Activated CD4-positive, alpha-beta T cell treated with anti-CD3 and anti-CD28 coated beads for 1 hour (primary cell): ENCODE results near the gene LGR4.

Experiments used
- DNase-seq: peaks from one replicate; pipeline ENCODE4 v3.0.0-alpha.2; 2020

The LGR4 gene

DNA sequence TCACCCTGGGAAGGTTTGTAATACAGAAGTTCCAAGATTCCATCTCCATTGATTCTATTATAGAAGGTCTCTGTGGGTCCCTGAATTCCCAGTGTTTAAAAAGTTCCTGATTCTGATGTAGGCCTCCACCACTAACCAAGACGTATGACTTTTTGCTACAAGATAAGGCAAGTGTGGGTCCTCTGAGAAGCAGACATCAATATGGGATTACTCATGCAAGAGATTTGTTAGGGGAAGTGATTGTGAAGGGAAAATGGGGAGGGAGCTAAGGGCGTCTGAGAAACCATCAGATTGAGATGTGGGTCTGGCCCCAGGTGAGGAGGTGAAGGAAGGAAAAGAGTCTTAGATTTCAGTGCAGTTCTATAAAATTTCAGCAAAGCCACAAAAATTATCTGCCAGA lies 10.2 kb upstream of the LGR4 start:
- no peak for DNase-seq

DNA sequence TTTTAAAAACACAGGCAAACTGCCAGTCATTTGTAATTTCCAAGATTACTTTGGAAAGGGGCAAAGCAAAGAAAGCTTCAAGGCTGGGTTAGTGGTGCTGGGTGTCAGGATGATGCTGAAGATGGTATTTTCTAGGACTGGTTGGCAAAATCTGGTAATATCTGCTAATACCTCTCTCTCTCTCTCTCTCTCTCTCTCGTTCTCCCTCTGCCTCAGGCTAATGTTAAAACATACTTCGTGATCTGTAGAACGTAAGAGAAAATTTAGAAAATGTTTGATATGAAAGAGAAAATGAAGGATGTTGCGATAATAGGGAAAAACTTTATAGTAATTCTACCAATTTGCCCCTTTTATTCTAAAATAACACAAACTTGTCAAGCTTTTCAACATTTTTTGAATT lies 9.4 kb upstream of the LGR4 start:
- no peak for DNase-seq

DNA sequence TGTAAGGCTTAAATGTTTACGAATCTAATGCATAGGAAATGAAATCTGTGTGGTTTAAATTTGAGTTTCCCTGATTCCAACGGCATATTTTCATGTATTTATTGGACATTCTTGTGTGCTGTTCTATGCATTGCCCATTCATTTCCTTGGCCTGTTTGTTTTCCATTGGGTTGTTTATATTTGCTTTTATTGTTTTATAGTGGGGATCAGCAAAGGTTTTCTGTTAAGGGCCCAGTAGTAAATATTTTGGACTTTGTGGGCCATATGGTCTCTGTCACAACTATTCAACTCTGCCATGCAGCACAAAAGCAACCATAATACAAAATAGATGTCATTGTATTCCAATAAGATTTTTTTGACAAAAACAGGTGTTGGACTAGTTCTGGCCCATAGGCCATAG lies 5.2 kb upstream of the LGR4 start:
- DNase-seq = no peak

DNA sequence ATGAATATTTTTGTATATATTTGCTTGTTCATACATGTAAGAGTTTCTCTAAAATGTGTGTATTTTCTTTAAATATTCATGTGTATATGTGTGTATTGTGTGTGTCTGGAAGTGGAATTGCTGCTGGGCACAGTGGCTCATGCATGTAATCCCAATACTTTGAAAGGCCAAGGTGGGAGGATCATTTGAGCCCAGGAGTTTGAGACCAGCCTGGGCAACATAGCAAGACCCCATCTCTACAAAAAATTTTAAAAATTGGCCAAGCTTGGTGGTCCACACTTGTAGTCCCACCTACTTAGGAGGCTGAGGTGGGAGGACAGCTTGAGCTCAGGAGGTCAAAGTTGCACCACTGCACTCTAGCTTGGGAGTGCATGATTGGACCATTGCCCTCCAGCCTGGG lies 4.7 kb upstream of the LGR4 start:
- no peak for DNase-seq

DNA sequence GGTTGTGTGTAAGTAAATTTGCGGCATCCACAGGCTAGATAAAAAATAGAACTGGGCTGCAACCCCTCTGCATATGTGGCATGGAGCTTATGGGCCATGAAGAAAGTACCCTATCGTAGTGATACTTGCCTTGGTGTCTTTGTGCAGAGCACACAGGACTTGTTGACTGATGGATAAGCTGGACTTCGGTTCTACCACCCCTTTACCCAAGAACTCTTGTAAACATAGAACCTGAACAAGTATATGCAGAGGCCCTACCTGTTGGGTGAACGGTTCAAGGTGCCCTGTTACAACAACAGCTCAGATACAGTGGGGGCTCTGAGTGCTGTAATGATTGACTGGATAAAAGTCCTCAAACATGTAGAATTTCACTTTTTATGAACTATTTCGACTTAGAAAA lies 3.0 kb upstream of the LGR4 start:
- DNase-seq = no peak

DNA sequence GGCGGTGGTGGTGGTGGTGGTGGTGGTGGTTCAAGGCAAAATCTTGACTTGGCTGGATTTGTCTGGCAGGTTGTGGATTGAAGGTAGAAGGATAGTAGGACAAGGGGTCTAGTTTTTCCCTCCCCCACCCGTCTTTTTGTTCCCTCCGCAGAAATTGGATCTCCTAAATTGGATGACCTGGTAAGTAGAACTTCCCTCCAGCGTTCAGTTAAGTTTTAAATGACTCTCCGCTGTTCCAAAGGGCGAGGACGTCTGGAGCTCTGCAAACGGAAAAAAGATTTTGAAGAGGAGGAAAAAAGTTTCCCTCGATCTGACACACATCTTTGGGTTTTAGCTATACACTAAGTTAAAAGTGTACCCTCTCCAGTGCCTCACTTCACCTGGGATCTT lies 422 bp upstream of the LGR4 start:
- DNase-seq = no peak

DNA sequence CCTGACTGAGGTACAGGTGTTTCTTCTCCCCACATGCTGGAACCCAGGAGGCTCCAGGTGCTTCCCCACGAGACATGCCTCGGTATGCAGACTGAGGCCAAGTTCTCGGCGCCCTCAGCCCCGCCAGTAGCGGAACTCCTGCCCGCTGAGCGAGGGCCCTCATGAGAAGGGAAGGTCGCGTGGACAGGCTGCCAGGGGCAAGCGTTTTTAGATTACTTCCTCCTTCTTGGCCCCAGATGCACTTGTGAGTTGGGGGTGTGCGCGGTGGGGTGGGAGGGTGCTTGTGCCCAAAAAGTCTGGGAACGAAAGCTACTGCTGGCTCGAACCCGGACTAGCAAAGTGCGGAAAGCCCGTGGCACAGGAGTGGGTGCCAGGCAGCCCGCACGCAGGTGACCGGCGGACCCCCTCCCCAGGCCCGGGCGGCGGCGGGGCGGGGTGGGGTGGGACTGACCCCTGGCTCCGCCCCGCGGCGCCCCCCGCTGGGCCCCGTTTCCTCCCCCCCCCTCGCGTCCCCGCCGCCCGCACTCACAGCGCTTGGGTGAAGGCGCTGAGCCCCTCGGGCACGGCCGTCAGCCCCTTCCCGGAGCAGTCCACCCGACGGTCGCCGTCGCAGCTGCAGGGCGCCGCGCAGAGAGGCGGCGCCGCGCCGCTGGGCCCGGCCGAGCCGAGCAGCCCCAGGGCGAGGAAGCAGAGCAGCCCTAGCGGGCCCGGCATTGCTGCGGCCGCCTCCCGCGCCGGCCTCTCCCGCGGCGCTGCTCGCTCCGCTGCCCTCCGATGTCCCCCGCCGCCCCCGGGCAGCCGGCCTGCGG lies 797 bp downstream of the LGR4 start:
- DNase-seq = no peak

DNA sequence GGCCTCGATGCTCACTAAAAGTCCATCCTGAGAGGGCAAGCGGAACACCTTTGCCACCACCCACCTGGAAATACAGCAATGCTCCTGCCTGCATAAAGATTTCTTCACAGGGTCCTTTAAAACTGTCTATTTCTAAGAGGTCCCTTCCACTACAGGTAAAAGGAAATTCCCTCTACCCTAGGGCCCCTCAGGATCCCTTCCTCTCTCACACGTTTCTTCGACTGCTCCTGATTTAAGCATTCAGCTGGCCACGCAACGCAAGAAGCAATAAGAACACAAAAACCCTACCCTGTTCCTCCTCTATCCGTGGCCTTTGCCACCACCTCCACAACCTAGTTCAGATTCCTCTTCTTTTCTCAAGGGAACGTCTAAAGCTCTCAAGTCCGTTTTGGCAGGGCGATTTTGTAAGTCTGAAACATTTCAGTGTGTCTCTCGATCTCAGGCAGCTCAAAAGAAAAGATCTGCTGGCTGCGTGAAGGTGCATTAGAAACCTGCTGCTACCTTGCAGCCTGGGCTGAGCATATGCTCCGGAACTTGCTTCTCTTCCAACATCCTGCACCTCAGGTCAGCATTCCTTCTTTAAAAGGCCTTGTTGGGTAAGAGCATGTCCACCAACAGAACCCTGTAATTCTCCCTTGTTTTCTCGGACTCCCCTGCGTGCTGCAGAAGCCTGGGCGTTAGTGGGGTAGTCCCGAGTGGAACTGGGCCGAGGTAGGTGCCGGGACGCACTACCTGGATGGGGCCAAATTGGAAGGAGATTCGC lies 1.6 kb downstream of the LGR4 start:
- DNase-seq = no peak

DNA sequence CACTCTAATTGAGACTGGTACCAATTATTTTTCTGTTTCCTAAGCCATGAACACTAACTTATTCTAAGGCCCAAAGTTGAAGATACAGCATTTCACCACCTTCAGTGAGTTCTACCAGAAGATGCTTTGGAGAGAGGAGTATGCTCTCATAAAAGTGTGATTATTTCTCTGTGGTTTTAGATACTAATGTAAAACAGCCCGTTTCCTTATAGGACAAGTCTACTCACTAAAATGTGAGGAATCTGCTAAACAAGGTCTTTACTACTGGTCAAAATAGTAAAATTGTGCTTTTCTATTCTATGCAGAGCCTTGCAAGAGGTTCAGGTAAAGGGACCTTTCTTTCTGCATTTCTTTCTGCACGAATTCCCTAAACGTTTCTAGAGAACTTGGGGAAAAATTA lies 2.4 kb downstream of the LGR4 start:
- DNase-seq = no peak

DNA sequence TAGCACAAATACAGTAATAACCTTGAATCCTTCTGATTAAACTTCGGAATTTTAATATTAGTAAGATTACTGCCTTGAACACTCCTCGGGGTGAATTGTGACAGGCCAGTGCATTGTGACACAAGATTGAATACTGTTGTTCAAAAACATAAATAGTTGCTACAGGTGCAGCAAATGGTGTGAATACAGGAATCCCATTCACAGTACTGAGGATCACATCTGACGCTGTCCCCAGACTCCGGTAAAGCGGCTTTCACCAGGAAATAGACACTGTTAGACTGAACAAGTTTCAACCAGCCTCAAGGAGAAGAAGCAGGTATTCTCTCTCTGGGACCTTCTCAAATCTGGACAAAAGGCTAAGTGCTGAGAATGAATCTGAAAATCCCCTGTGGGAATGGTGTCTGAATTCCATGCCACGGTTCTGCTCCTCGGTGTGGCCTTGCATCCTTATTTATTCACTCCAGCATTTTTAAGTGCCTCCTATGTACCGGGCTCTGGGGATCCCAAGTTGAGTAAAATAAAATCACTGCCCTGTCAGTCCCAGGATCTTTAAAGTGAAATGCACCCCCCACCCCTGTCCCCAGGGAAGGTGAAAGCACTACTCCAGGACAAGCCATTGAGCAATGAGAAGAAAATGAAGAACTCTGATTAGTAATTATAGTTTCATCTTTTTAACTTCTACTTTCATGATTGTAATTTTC lies 3.4 kb downstream of the LGR4 start:
- DNase-seq = no peak

DNA sequence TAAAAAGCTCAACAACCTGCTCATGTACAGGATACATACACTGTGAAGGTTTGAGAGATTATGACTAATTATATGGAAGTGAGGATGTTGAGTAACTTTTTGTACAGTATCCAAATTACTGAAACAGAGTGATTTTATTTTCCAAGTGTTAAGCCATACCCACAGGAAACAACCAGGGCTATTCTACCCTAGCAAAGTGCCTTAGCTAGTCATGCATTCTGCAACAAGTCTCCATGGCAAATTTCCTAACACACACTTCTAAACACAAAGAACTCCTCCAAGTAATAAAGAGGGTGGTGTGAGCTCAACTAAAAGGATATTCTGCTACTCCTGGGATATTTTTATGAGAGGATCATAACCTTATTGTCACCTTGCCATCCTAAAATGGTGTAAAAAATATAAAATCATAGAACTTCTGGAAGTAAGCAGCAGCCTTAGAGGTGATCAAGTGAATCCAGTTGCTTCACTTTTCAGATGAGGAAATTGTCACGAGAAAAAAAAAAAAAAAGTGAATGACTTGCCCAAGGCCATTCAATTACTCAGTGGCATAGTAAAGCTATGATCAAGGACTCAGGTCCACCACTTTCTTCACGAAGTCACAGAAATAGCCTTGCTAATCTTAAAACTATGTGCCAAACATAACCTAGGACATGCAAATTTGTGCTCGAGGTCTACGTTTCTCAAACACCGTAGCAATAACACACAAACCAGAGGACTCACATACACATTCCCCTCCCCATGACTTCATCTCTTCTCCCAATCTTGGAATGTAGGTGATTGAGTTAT lies 4.2 kb downstream of the LGR4 start:
- DNase-seq = no peak

DNA sequence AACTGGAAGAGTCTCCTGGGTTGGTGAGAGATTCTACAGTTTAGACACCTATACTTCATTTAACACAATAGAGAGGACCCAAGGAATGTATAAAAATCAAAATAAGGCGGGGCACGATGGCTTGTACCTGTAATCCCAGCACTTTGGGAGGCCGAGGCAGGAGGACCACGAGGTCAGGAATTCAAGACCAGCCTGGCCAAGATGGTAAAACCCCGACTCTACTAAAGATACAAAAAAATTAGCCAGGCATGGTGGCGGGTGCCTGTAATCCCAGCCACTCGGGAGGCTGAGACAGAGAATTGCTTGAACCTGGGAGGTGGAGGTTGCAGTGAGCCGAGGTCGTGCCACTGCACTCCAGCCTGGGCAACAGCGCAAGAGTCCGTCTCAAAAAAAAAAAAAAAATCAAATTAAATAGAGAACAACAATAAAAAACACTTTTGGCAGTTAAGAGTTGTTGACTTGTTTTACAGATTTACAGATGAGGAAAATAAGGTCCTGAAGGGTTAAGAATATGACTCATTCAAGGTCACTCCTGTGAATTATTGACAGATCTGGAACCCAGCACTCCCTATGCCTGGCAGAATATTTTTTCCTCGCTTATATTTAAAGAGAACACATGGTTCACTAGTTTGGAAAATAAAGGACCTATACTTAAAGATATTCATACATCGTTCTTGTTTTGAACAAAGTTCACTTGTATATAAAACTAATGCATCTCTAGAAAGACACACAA lies 5.2 kb downstream of the LGR4 start:
- DNase-seq = no peak

DNA sequence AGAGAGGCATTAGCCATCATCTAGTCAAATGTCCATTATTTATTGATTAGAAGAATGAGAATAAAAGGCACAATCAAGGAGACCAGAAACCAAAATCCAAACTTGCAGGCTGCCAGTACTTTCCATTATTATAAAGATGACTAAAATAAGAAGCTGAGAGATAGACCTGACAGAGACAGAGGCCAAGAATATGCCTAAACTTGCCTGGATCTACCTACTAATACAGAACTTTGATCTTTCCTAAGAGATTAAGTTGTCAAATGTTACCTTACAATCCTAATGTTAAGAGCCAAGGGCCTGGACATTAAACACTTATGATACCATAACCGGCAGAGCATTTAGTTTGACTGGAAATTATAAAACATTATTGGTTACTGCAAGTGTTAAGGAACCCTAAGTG lies 6.2 kb downstream of the LGR4 start:
- no peak for DNase-seq

DNA sequence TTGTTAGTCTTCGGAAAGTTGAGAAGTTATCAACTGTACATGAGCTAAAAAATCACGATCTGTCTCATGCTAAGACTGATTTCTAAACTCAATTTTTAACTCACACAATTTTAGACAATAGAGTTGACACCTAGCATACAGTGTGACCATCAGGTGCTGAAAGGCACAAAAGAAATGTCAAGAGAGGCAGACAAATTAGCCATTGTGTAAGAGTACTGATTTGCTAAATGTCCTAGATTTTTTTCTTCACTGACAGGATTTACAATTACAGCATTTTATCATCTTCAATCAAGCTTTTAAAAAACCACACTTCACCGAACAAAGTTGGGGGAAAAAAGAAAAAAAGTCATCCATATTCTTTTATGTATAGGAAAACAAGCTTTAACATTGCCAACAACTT lies 7.0 kb downstream of the LGR4 start:
- no peak for DNase-seq

DNA sequence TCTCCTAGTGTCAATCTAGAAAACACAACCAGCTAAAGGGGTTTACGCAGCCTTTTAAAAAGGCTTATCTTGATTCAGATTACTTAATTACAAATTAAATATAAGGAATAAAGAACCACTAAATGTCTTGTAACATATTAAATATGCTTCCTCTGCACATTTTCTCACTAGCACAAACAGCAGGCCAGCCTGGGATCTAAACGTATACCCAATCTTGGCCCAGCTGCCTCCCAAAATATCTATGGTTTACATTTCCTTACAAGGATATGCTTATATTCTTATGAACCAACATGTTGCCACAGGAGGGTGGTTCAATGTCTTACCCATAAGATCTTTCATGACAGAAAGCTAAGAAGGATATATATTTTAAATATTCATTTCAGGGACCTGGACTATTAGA lies 7.7 kb downstream of the LGR4 start:
- no peak for DNase-seq

DNA sequence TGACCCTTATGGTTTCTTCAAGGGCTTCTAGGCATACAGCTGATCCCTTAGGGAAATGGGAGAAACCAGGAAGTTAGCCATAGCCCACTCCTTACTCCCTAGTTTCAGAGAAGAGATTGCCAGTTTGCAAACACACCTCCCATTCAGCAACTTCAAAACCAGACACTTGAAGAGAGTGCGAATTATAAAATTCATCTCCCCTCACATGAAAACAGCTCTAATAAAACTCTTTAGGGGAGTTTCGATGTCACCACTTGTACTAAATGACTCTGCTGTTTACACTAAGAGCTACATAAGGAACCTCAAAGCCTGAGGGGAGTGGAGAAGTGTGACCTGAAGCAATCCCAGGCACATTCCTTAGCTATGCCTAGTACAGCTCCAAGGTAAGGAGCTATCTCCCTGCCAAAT lies 8.3 kb downstream of the LGR4 start:
- no peak for DNase-seq

DNA sequence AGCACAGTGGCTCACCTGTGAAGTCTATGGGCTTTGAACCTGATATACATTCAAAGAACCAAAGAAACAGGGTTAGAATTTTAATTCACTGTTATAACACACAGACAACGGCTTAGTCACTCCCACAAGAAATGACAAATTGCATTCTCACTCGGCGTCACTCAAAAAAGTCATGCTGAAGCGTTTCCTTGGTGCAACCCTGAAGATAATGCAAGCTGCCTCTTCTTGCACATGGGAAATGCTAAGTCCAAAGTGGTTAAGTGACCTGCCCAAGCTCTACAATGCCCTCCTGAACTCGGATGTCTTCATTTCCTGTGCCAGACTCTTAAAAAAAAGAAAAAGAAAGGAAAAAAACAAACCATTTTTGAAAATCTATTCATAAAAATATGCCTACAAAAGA lies 10.0 kb downstream of the LGR4 start:
- DNase-seq = no peak

DNA sequence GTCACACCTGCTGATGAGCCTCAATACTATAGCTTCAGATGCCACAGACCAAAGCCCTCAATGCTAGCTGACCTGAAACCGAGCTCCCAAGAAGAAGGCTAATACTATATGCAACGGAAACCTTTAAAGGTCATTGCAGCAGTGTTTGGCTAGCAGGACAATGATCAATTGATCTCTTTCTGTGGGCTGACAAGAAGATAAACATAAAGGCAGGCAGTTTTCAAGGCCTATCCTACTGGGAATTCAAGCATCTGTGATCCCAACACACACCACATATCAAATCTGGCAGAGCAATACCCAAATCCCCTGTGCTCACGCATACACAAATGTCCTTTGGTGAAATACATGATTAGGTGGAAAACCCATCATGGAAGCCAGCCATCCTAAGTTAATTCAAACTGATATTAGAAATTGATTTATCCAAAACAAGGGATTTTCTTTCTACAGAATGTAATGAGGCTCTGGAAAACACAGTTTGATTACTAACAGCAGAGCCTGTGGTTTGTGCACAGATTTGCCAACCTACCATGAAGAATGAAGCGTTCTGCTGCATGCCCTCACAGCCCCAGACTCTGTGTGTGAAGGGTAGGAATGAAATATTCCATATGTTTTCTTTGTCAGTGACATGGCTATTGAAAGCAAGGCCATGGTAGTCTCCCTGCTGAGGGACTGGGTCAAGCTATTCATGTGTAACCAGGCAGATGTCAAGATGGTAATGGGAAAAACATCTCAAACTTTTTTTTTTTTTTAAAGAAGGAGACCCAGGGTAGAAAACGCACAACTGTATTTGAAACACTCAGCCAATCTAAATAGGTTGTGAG lies 12.2 kb downstream of the LGR4 start:
- DNase-seq = no peak

DNA sequence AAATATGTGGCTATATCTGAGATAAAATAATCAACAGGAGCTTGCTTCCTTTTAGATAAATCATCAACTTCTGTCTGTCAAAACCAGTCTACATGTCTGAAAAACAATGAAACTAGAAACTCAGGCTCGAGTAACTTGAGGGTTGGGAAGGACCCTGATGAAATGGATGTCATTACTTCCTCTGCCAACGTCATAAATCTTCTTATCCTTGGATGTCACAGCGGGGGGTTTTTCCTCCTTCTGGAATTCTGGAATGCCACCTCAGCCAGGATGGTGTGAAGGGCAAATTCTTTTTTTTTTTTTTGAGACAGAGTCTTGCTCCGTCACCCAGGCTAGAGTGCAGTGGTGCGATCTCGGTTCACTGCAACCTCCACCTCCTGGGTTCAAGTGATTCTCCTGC lies 13.4 kb downstream of the LGR4 start:
- DNase-seq = no peak

DNA sequence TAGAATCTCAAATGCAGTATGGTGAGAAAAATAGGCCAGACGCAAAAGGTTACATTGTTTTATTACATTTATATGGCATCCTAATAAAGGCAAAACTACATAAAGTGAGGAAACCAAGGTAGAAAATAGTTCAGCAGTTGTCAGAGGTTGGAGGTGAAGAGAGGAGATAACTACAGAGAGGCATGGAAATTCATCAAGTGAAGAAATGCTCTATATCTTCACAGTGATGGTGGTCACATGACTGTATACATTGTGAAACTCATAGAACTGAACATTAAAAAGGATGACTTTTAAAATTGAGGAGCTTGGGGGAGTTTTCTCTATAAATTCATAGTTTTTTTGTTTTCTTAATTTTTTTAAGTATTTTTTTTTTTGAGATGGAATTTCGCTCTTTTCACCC lies 14.4 kb downstream of the LGR4 start:
- DNase-seq = no peak

DNA sequence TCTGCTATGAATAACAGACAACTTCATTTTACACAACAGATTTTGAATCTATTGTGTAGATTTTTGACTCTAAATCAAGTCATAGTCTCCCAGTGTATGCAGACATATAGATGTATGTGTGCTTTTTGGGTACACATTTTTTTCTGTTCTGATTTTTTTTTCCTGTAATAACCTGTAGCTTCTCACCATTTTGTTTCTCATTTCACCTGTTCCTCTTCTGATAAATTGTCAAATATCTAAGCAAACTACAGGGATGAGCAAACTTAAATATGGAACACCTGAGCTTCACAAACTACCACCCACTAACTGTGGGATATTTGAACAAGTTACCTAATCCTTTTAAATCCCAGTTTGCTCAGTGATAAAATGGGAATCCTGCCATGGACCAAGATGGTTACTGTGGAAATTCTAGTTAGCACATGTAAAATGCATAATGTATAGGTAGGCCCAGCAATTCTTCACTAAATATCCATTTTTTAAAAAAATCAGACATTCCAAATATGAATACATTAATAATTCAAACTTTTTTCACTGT lies 15.7 kb downstream of the LGR4 start:
- DNase-seq = no peak
